PC-9 (cell line): ENCODE measurements around the gene NHLRC4.

Source experiments
- CTCF ChIP-seq: fragments of 200-600 bp; sonication (generic); conservative IDR thresholded peaks from 2 replicates; pipeline ENCODE4 v1.6.1; 2017; ENCODE audit warnings: mixed run types, antibody characterized with exemption, mild to moderate bottlenecking, moderate library complexity
- EZH2 ChIP-seq: fragments of 200-600 bp; sonication (generic); IDR thresholded peaks from 2 replicates; pipeline ENCODE4 v1.8.0; 2017; ENCODE audit warnings: antibody characterized with exemption, low read depth

GRCh38 chr16:583470-583814 lies 16.6 kb downstream of the NHLRC4 start:
- TF ChIP-seq CTCF, result no peak
- no peak for TF ChIP-seq EZH2
